Fibroblast of lung (primary cell): ENCODE data around the gene CACNB2. TPM values are rescaled to one million over a fixed set of nuclear protein-coding genes. Genes with fewer than 3 reads are reported as not detected.
A peak's percentile ranks its signal among the peaks of the same experiment; 100 is the strongest.

Experiments used
- DNase-seq, 2 donors: peaks; one replicate each; pipeline versions ENCODE4 v3.0.0 to v3.0.0-alpha.2; 2010; ENCODE audit warnings: low read depth in 2 of 2
- H2AFZ ChIP-seq: 2 replicates; pipeline ENCODE4 v1.5.1; 2012; ENCODE audit warnings: low read length, control low read depth, inconsistent platforms
- H3K27ac ChIP-seq: 2 replicates; pipeline ENCODE4 v1.5.1; 2011; ENCODE audit warnings: low read length, control low read depth; ENCODE audit not compliant: insufficient read depth
- H3K27me3 ChIP-seq: 2 replicates; pipeline ENCODE4 v1.5.1; 2011; ENCODE audit warnings: mild to moderate bottlenecking, low read length; ENCODE audit not compliant: control insufficient read depth, insufficient read depth
- H3K36me3 ChIP-seq: 2 replicates; pipeline ENCODE4 v1.5.1; 2011; ENCODE audit warnings: low read length; ENCODE audit not compliant: control insufficient read depth, insufficient read depth
- H3K4me1 ChIP-seq: 2 replicates; pipeline ENCODE4 v1.5.1; 2011; ENCODE audit warnings: low read length; ENCODE audit not compliant: control insufficient read depth, insufficient read depth; ENCODE audit errors: extremely low read depth
- H3K4me2 ChIP-seq: 2 replicates; pipeline ENCODE4 v1.5.1; 2011; ENCODE audit warnings: low read length, control low read depth; ENCODE audit not compliant: insufficient read depth; ENCODE audit errors: extremely low read depth
- H3K4me3 ChIP-seq, 4 experiments: fragments of 200-600 bp in 1 of 4; sonication (generic) in 1 of 4; replicated peaks in 1 of 4; 2 replicates each; pipeline ENCODE4 v1.5.1; 2011 to 2016; ENCODE audit warnings: low read length in 4 of 4, low read depth in 3 of 4, mild to moderate bottlenecking in 3 of 4, control low read depth in 2 of 4, inconsistent platforms in 1 of 4, mixed read lengths in 1 of 4; ENCODE audit not compliant: insufficient read depth in 1 of 4; ENCODE audit errors: control extremely low read depth in 1 of 4
- H3K79me2 ChIP-seq: 2 replicates; pipeline ENCODE4 v1.5.1; 2012; ENCODE audit warnings: mild to moderate bottlenecking, low read length, inconsistent platforms; ENCODE audit not compliant: control insufficient read depth, insufficient read depth
- H3K9ac ChIP-seq: 2 replicates; pipeline ENCODE4 v1.5.1; 2011; ENCODE audit warnings: mild to moderate bottlenecking, low read length, control low read depth; ENCODE audit not compliant: insufficient read depth
- H3K9me3 ChIP-seq: 2 replicates; pipeline ENCODE4 v1.5.1; 2012; ENCODE audit warnings: low read depth, low read length; ENCODE audit not compliant: control insufficient read depth, insufficient read depth
- H4K20me1 ChIP-seq: 2 replicates; pipeline ENCODE4 v1.5.1; 2011; ENCODE audit warnings: low read length; ENCODE audit not compliant: control insufficient read depth, insufficient read depth; ENCODE audit errors: extremely low read depth
- EZH2 ChIP-seq: IDR thresholded peaks from 2 replicates; pipeline ENCODE4 v1.5.1; 2012; ENCODE audit warnings: low read length, control low read depth, mild to moderate bottlenecking; ENCODE audit errors: missing control alignments
- polyA plus RNA-seq, 2 donors: library from polyadenylated mRNA; depleted of rRNA in 1 of 2; stranded (reverse) in 1 of 2; unstranded in 1 of 2; fragments of >200 nt; gene quantifications; 2 replicates each; pipeline ENCODE4 v1.2.1, GENCODE V29; 2011 to 2012; ENCODE audit warnings: missing spikeins in 1 of 2
- total RNA-seq: library from RNA; depleted of rRNA; stranded (reverse); fragments of >200 nt; gene quantifications from 2 replicates; pipeline ENCODE4 v1.2.1, GENCODE V29; 2014
- TF ChIP-seq, protein P1 (sequence below), 2 donors: IDR thresholded peaks in 1 of 2; conservative IDR thresholded peaks in 1 of 2; 1 replicate in 1 of 2; 2 replicates in 1 of 2; pipeline ENCODE4 v1.5.1; 2011 to 2012; ENCODE audit warnings: low read length in 2 of 2, control low read depth in 1 of 2, inconsistent platforms in 1 of 2, low read depth in 1 of 2, mild to moderate bottlenecking in 1 of 2

The CACNB2 gene
- total and polyA plus RNA-seq, 2 donors (not counting 1 experiment from before 2014, with no cell fraction given), result 0.66 to 0.70 TPM

DNA sequence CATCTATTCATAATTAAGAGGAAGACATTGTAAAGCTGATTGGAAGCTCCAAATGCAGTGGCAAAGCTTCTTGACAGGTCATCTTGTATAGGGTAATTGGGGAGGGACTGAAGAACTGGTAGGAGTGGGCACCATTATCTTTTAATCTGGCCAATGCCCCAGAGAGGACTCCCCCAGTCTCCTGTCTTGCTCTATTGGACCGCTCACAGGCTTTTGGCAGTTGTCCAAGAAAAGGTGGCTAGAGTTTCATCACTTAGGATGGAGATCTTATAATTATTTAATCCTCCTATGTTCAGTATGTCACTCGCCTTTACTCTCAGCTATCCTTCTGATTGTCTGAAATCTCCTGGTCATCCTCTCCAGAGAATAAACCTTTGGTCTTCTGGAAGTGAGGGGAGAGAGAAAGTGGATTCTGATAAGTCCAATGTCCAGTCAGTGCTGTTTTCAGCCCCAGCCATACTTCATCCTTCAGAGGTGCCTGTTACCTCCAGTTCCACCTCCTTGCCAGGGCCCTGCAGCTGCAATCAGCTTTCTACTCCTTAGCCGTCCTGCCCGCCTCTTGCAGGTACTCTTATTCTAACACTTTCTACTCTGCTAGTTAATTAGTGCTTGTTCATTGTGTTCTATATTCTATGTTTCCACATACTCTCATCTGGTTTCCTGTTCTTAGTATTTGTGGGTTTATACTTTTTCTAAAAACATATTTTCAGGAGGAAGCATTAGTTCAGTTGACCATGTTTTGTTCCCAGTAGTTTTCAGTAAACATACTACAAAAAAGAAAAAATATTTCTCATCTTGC lies 269.6 kb downstream of the CACNB2 start:
- no peaks in the 10 kb centered on the region for H4K20me1 ChIP-seq
- H3K9me3 ChIP-seq, result no peaks in the 10 kb centered on the region
- no peaks in the 10 kb centered on the region for H3K27me3 ChIP-seq
- no peak overlapping the region for H3K4me3 ChIP-seq
- no peaks in the 10 kb centered on the region for H3K79me2 ChIP-seq
- H3K36me3 ChIP-seq, result no peaks in the 10 kb centered on the region
- H2AFZ ChIP-seq, result no peak overlapping the region
- no peak for DNase-seq
- H3K4me1 ChIP-seq, result no peaks in the 10 kb centered on the region
- no peak overlapping the region for H3K4me2 ChIP-seq
- no peak overlapping the region for H3K27ac ChIP-seq
- TF ChIP-seq EZH2, result no peak
- TF ChIP-seq, protein P1, sequence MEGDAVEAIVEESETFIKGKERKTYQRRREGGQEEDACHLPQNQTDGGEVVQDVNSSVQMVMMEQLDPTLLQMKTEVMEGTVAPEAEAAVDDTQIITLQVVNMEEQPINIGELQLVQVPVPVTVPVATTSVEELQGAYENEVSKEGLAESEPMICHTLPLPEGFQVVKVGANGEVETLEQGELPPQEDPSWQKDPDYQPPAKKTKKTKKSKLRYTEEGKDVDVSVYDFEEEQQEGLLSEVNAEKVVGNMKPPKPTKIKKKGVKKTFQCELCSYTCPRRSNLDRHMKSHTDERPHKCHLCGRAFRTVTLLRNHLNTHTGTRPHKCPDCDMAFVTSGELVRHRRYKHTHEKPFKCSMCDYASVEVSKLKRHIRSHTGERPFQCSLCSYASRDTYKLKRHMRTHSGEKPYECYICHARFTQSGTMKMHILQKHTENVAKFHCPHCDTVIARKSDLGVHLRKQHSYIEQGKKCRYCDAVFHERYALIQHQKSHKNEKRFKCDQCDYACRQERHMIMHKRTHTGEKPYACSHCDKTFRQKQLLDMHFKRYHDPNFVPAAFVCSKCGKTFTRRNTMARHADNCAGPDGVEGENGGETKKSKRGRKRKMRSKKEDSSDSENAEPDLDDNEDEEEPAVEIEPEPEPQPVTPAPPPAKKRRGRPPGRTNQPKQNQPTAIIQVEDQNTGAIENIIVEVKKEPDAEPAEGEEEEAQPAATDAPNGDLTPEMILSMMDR (conservative IDR thresholded peaks at IDR 0.05 in 1 of 2, IDR thresholded peaks at IDR 0.05 in 1 of 2; ENCODE audit: low read depth in 1 of 2, low read length in 2 of 2), result no peak
- H3K9ac ChIP-seq, result no peak overlapping the region

DNA sequence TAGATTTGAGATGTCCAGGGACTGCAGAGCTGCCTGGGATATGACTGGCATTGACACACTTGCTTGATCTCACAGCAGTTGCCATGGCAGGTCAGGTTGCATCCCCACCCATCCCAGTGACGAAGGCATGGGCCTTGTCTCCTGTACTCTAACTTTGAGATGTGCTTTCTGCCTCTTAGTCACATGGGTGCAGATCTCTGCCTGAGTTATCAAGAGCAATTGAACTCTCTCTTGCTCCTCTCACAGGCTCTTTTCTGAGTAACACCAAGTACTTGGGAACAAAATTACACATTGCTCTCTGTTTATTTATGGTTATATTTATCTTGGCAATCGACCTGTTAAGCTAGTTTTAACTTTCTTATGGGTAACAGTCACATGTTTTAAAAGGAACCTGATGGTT lies 273.8 kb downstream of the CACNB2 start:
- Histone ChIP-seq H3K4me3 (no peak overlapping the region), H3K4me2 (no peak overlapping the region), H3K27ac (no peak overlapping the region), H3K9me3 (no peaks in the 10 kb centered on the region), H3K27me3 (no peaks in the 10 kb centered on the region), H3K36me3 (no peaks in the 10 kb centered on the region), H3K9ac (no peak overlapping the region), H3K4me1 (peaks cover 3% of the 10 kb centered on the region), H2AFZ (no peak overlapping the region), H3K79me2 (no peaks in the 10 kb centered on the region), H4K20me1 (no peaks in the 10 kb centered on the region)
- peak in 1 of 2 donors; percentile 34 for DNase-seq
- TF ChIP-seq EZH2, result no peak
- TF ChIP-seq, protein P1 (conservative IDR thresholded peaks at IDR 0.05 in 1 of 2, IDR thresholded peaks at IDR 0.05 in 1 of 2; ENCODE audit: low read depth in 1 of 2, low read length in 2 of 2), result no peak

DNA sequence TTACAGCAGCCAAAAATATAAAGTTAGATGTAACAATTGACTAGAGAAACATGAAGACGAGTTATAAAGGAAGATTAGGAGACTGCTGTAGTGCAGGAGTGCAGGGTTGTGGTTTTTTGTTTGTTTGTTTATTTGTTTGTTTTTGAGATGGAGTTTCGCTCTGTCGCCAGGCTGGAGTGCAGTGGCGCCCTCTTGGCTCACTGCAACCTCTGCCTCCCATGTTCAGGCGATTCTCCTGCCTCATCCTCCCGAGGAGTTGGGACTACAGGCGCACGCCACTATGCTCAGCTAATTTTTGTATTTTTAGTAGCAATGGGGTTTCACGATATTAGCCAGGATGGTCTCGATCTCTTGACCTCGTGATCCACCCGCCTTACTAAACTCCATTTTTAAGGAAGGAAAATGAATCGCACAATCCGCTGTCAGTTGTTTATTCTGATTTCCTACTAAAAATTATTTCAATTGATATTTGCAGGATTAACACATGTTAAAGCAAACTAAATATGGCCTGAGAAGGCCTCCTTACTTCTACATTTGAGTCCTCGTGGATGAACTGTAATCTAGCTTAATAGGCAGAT lies 277.8 kb downstream of the CACNB2 start:
- Histone ChIP-seq H3K79me2 (no peaks in the 10 kb centered on the region), H3K9ac (no peak overlapping the region), H2AFZ (peak overlapping the region; percentile 75)

More for the DNA sequence above, 277.8 kb downstream of the CACNB2 start:
- DNase-seq, result no peak
- Histone ChIP-seq H3K4me2 (no peak overlapping the region), H4K20me1 (no peaks in the 10 kb centered on the region), H3K27ac (peak overlapping the region; percentile 13), H3K9me3 (no peaks in the 10 kb centered on the region), H3K4me1 (peaks cover 3% of the 10 kb centered on the region), H3K36me3 (no peaks in the 10 kb centered on the region), H3K27me3 (no peaks in the 10 kb centered on the region), H3K4me3 (no peak overlapping the region)
- no peak for TF ChIP-seq EZH2
- TF ChIP-seq, protein P1 (conservative IDR thresholded peaks at IDR 0.05 in 1 of 2, IDR thresholded peaks at IDR 0.05 in 1 of 2; ENCODE audit: low read depth in 1 of 2, low read length in 2 of 2), result no peak
